GM18861 (cell line): Measurements from ENCODE around the gene WFDC11.

ENCODE experiments used
- ATAC-seq: cut with Tn5 transposase; IDR thresholded peaks from one replicate; pipeline ENCODE4 v1.9.1; 2021; ENCODE audit not compliant: unreplicated experiment

WFDC11 gene

DNA sequence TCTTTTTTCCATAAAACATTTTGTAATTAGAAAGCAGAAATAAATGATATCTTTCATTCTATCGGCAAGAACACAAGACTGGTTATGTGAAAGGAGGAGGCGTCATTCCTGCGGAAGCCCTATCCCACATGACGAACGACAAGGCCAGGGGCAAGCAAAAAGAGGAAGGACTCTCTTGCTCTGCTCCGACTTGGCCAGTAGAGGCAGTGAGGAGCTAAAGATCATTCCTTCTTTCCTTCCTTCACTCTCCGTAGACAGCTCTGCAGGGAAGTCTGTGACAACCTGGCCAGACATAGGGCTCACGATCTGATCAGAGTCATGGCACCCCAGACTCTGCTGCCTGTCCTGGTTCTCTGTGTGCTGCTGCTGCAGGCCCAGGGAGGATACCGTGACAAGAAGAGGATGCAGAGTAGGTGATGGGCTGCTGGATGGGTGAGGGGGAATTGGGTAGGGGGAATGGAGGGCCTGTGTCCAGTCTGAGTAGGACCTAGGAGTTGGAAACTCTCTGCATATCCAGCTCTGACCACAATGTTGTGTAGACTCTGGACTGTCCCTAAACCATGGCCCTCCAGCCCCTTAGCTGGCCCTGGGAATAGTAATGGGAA is 40.4 kb downstream of the WFDC11 start, which contains the start of gene WFDC10A:
WFDC10A (plus strand) TSS at position 244 of the 605 bp plus-strand sequence; CDS start at position 319, 75 bp downstream.
- ATAC-seq = no peak

DNA sequence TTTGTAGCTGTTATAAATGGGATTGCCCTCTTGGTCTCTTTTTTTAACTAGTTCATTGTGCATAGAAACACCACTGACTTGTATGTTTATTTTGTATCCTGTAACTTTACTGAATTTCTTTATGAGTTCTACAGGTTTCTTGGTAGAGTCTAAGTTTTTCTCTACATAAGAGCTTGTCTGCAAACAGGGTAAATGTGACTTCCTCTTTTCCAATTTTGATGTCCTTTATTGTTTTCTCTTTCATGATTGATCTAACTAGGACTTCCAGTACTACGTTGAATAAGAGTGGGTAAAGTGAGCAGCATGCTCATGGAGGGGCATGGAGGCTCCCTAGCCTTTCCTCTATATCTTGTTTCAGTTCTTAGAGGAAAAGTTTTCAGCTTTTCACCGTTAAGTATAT is 43.5 kb downstream of the WFDC11 start:
- no peak for ATAC-seq

DNA sequence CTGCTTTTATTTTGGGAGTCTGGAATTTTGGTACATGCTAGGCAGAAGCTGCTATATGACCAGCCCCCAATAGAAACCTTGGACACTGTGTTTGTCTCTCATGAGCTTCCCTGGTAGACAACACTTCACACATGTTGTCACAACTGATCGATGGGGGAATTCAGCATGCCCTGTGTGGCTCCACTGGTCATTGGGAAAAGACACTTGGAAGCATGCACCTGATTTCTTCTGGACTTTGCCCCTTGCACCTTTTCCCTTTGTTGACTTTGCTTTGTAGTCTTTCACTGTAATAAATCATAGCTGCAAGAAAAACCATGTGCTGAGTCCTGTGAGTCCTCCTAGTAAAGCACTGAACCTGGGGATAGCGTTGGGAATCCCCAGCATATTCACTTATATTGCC is 48.4 kb downstream of the WFDC11 start:
- ATAC-seq = no peak

DNA sequence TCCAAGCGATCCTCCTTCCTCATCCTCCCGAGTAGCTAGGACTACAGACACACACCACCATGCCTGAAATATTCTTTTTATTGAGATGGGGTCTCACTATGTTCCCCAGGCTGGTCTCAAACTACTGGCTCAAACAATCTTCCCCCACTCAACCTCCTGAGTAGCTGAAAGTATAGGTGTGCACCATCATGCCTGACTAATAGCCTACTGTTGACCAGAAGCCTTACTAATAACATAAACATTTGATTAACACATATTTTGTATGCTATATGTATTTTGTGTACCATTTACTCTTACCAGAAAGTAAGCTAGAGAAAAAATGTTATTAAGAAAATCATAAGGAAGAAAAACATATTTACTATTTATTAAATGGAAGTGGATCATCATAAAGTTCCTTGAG is 52.4 kb downstream of the WFDC11 start:
- ATAC-seq = no peak

DNA sequence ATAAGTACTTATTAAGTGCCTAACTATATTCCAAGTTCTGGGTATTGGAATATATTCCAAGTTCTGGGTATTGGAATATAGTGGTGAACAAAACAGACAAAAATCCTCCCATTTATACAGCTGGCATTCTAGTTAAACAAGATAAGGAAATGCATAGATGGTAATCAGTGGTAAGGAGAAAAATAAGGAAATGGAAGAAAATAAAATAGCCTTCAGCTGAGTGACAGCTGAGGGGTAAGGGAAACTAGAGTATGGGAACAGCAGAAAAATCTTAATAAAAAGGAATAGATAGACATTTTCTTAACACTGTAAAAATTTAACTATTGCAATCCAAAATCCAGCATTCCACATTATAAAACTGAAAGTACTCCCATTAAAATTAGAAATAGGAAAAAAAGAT is 57.7 kb downstream of the WFDC11 start:
- no peak for ATAC-seq

DNA sequence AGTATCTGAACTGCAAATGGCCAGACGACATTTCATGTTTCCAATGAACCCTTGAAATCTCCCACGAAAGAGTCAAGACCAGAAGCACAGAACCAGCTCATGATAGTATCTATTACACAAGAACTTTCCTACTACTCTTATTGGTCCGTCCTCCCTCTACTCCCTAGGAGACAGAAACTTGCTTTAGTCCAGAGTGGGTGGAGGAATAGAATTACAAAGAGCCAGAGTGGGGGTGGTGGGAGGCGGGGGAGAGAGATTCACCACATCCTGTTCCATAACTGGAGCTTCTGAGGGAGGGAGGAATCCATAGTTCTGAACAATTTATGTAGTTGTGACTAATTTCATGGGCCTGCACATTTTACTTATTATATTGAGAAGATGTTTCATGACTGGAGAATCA is 59.0 kb downstream of the WFDC11 start:
- ATAC-seq = no peak

DNA sequence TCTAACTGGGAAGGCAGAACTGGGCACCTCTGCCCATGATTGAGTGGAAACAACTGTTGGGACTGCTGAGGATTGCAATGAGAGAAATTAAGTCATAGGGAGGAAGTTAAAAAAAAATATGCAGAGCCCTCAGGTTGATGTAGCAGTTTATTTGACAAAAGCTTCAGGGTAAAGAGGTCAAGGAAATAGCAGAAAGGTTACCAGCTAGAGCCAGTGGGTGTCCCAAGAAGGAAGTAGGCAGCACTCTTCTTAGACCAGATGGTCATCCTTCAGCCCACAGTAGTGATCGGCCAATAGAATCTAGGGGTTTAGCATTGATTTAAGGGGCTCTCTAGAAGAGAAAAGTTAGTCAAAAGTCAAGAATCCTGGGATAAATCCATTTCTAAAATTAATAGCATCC is 62.2 kb downstream of the WFDC11 start:
- no peak for ATAC-seq
